NCI-H82 (cell line): ENCODE measurements around the gene AMDHD1.
"Not testable (repeated sequence)": the region's sequence is repeated elsewhere in the genome, so short reads cannot be mapped to it uniquely, and the experiment has no call there.

Experiments
- DNase-seq: peaks from one replicate; lab custom pipeline; 2025; lab: John Stamatoyannopoulos, UW

The AMDHD1 gene

DNA sequence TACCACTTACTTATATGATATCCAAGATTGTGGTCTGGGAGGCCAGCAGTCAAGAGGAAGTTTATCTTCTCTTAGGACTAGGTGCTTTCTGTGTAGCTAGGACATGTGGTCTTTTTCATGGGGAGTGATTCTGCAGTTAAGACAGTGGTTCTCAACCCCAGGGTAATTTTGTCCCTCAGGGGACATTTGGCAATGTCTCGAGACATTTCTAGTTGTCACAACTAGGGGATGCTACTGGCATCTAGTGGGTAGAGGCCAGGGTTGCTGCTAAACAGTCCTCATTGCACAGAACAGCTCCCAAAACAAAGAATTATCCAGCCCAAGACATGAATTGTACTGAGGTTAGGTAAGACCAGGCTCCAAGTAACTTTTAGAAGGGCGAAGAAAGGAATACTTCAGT lies 20.0 kb downstream of the AMDHD1 start:
- DNase-seq: peak; percentile 42

DNA sequence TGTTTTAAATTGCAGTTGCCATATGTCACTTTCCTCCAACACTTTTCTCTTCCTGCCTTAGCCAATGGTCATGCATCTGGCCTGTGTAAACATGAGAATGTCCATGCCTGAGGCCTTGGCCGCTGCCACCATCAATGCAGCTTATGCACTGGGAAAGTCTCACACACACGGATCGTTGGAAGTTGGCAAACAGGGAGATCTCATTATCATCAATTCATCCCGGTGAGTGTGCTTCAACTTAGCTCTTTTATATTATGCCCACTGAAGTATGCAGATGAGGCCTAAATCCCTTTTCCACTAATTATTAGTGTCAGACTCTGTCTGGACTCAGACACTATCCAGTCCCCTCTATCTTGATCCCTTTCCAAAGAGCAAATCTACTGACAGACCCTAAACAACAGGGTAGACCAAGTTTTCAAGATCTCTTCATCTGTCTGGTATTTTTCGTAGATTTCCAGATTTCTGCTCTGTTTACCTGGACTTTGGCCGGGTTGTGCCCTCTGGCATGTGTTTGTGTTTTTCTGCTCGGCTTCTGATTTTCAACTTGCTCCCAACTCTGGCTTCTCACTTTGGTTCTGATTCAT lies 23.2 kb downstream of the AMDHD1 start:
- peak; percentile 17 for DNase-seq

GRCh38 chr12:95967301-95967700 lies 24.2 kb downstream of the AMDHD1 start:
- DNase-seq: no peak

- not testable (repeated sequence) for DNase-seq
These were observed 26.0 kb downstream of the AMDHD1 start for GRCh38 chr12:95969116-95969515.

DNA sequence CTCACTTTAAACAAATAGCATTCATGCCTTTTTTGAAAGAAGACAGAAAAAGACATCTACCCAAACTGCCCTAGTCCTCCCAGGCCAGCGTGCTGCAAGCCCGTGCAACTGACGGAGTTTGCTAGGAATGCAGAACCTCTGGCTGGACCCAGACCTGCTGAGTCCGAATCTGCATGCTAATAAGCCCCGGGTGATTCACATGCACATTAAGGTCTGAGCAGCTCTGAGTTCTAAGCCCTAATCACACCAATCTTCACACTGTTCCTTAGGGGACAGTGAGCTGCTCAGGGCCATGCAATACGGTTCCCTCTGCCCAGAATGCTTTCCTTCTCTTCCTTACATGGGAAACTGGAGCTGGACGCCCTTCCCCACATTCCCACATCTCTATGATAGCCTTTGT lies 27.8 kb downstream of the AMDHD1 start:
- DNase-seq: no peak

GRCh38 chr12:95972832-95973456 lies 29.8 kb downstream of the AMDHD1 start:
- DNase-seq: peak; percentile 50

- no peak for DNase-seq
These were observed 31.2 kb downstream of the AMDHD1 start for GRCh38 chr12:95974358-95974757.

DNA sequence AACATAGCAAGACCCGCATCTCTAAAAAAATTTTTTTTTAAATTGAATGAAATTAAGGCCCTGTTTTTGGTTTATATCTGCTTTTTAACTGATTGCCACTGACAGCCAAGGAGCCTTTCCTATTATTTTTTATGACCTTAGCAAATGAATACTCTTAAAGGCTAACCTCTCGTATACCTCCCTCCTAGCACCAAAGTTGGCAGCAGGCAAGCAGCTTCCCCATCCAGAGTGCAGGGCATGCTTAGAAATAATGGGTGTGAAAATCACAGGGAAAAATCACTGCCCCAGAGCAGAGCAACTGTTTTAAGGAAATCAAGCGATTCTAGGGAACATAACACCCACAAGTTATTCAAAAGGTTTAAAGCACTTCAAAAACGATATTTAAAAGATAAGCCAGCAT lies 32.4 kb downstream of the AMDHD1 start:
- DNase-seq: no peak

GRCh38 chr12:95976416-95976832 lies 33.3 kb downstream of the AMDHD1 start:
- no peak for DNase-seq

GRCh38 chr12:95977764-95978305 lies 34.7 kb downstream of the AMDHD1 start:
- DNase-seq: no peak

DNA sequence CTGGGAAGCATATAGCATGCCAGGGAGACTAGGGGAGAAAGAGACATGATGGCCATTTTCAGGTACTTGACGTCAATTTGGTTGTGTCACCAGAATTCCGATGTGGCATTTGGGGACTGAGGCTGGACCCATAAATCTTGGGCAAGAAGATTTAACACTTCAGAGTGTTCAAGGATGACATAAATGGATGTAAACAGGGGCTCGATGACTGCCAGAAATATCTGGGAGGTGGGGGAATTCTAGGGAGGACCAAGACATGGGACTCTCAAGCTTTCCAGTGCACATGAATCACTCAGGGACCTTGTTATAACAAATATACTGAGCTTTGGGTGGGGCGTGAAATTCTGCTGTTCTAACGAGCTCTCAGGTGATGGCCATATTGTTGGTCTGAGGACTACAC lies 35.2 kb downstream of the AMDHD1 start:
- DNase-seq: no peak

- DNase-seq: no peak
These were observed 35.6 kb downstream of the AMDHD1 start for GRCh38 chr12:95978774-95979173.

GRCh38 chr12:95980437-95980836 lies 37.3 kb downstream of the AMDHD1 start:
- no peak for DNase-seq

DNA sequence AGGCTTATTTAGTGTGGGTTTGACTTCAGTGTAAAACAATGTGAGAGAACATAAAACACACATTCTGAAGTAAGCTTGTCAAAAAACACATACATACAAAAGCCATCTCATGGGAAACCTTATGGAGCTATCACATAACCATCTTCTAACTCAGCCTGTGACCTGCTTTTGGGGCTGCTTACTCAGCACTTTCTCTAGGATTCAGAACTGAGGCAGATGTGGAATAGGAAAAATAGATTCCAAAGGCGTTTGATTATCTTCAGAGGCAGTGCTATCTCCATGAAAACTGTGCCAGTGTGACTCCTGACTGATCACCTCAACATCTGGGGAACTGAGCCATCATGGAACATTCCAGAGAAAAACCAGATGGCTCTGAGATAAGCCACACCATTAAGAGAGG lies 39.5 kb downstream of the AMDHD1 start:
- no peak for DNase-seq

- DNase-seq: no peak
These were observed 41.6 kb downstream of the AMDHD1 start for GRCh38 chr12:95984682-95985081.

- no peak for DNase-seq
These were observed 43.8 kb downstream of the AMDHD1 start for GRCh38 chr12:95986635-95987570.

DNA sequence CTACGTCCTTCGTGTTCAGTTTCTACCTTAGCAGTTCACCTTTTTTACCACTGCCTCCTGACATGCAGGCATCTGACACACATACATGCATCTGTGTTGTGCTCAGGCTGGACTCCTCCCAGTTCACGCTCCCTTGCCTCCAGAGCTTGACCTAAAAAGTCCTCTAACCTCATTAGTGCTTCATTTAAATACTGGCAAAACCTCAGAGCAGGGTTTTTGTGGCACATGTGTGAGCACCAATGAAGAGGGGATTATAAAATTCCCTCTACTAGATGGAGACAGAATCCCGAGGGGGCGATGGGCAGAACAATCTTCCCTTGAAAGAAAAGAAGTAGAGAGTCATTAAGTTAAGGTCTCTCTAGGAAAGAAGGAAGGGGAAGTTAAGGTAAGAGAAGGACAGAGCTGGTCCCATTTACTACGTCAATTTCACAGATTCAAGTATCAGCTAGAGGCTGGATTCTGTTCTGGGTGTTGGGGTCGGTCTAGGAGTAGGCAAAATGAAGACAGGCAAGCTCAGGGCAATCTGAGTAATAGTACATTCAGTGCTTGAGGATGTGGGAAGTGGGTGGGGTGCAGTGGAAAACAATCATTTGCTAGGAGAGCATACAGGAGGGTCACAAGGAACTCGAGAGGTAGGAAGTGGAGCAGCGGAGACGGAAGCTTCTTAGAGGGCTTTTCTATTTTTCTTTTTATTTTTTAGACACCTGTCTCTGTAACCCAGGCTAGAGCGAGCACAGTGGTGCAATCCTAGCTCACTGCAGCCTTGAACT lies 45.6 kb downstream of the AMDHD1 start:
- DNase-seq: peak; percentile 55

DNA sequence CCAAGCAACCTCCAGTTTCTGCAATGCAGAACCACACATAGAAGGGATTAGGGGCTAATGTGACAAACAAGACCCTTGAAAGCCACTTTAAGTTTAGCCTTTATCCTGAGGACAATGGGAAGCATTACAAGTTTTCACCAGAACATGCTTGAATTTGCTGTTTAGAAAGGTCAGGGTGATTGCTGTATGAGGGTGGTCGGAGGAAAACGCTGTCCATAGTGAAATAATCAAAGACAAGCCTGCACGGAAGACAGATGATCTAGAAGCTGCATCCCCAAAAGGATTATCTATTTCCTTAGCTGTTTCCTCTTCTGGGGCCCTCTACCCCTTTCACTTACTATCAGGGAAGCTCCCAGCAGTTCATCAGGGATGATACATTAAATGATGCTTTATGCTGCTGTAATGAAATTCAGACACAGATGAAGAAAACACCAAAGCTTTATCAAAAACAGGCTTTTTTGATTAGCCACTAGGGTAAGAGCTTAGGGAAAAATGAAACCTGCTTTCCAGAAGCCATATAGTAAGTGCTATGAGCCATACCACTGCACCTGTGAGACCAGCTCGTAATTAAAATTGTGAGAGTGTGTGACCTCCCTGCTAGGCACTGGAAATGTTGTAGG lies 46.5 kb downstream of the AMDHD1 start:
- DNase-seq: peak; percentile 45

DNA sequence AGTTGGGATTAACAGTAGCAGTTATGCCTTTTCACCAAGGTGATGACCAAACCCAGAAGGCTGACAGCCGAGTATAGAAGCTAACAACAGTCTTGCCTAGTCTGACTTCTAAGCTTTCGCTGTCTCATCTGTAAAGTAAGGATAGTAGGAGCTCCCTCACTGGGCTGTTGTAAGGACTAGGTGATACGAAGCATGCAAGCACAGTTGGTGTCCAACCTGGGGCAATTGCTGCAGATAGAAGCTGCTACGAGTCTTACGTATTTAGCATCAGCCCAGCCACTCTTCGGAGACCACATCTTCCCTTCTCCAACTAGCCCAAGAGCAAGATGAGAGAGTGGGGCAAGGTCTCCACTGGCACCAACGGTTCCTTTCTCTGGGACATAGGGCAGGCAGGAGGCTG lies 47.0 kb downstream of the AMDHD1 start:
- DNase-seq: no peak

DNA sequence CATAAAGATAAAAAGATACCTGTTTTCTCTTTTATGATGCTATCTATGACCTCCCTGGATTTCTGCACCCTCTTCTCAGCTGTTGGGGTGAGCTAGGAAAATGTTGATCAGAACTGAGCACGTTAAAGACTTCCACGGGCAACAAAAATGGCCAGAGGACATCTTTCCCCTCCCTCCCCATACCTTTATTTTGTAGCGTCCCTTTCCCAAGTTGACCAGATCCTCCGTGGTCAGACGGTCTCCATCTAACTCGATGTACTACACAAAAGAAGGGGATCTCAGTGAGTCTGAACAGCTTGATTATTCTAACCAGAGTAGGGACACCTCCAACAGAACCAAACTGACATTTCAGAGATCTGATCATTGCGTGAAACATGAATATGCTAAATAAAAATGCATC lies 50.8 kb downstream of the AMDHD1 start:
- DNase-seq: no peak

DNA sequence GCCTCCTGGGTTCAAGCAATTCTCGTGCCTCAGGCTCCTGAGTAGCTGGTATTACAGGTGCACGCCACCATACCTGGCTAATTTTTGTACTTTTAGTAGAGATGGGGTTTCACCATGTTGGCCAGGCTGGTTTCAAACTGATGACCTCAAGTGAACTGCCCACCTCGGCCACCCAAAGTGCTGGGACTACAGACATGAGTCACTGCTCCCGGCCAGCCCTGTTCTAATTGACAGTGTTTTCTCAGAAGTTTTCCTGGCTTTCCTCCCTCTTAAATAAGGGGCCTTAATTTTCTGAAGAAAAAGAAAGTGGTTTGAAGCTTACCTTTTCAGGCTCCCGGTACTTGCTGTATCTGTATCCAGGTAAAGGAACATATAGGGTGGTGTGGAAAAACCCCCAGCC lies 51.3 kb downstream of the AMDHD1 start:
- no peak for DNase-seq
